Glutamatergic neuron (in vitro differentiated cells): Measurements from ENCODE around the gene HYDIN. TPM values are rescaled to one million over a fixed set of nuclear protein-coding genes. Genes with fewer than 3 reads are reported as not detected.
"Not testable (repeated sequence)": the region's sequence is repeated elsewhere in the genome, so short reads cannot be mapped to it uniquely, and the experiment has no call there.

Experiments used
- DNase-seq: peaks from one replicate; pipeline ENCODE4 v3.0.0; 2022
- H3K27ac Mint-ChIP-seq: one replicate; pipeline ENCODE4 v1.8.0; 2020; ENCODE audit warnings: mild to moderate bottlenecking, mixed read lengths, inconsistent platforms; ENCODE audit not compliant: unreplicated experiment
- H3K27me3 Mint-ChIP-seq: one replicate; pipeline ENCODE4 v1.8.0; 2020; ENCODE audit warnings: mild to moderate bottlenecking, moderate library complexity, mixed read lengths, inconsistent platforms; ENCODE audit not compliant: unreplicated experiment
- H3K36me3 Mint-ChIP-seq: one replicate; pipeline ENCODE4 v1.8.0; 2020; ENCODE audit warnings: mild to moderate bottlenecking, mixed read lengths, inconsistent platforms; ENCODE audit not compliant: unreplicated experiment
- H3K4me1 Mint-ChIP-seq: one replicate; pipeline ENCODE4 v1.8.0; 2020; ENCODE audit warnings: mild to moderate bottlenecking, low read depth, mixed read lengths, inconsistent platforms; ENCODE audit not compliant: unreplicated experiment
- H3K4me3 Mint-ChIP-seq: one replicate; pipeline ENCODE4 v1.8.0; 2020; ENCODE audit warnings: mild to moderate bottlenecking, mixed read lengths, inconsistent platforms; ENCODE audit not compliant: unreplicated experiment
- H3K9me3 Mint-ChIP-seq: one replicate; pipeline ENCODE4 v1.8.0; 2020; ENCODE audit warnings: mild to moderate bottlenecking, moderate library complexity, mixed read lengths, inconsistent platforms; ENCODE audit not compliant: unreplicated experiment
- total RNA-seq: library from RNA; stranded (reverse); fragmentation: NEBNext Ultra II Directional; extraction: Animal tissue kit (Norgen Biotek cat#: 25700); gene quantifications from one replicate; pipeline ENCODE4 v1.2.1, GENCODE V29; 2021; ENCODE audit not compliant: unreplicated experiment

The HYDIN gene
- total RNA-seq, 1 donor from 2014 or later: 7.0 TPM

DNA sequence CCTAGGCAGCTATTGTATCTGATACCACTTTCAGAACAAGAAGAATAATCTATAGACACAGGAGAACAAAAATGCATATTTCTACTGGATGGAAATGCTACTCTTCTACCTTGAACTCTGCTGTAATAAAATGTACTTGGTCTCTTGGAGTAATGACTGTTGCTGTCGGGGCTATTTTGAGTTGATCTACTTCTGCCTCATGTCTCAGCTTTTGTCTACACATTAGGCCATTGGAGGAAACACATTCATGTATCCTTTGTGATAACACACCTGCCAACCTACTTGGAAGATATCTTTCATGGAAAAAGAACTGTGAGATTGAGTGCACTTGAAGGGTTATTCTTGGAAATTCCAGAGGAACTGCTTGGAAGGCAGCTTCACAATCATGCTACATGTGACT is 159.9 kb downstream of the HYDIN start:
- not testable (repeated sequence) for DNase-seq, H3K27me3 Mint-ChIP-seq, H3K4me1 Mint-ChIP-seq, H3K27ac Mint-ChIP-seq, H3K36me3 Mint-ChIP-seq, H3K9me3 Mint-ChIP-seq, H3K4me3 Mint-ChIP-seq

- not testable (repeated sequence) for H3K27ac Mint-ChIP-seq, H3K4me1 Mint-ChIP-seq, H3K9me3 Mint-ChIP-seq, H3K27me3 Mint-ChIP-seq, H3K4me3 Mint-ChIP-seq, DNase-seq, H3K36me3 Mint-ChIP-seq
Observed at GRCh38 chr16:71069842-71070241, 160.7 kb downstream of the HYDIN start.

- peak overlapping the region; percentile 3 for H3K27ac Mint-ChIP-seq
- H3K4me1 Mint-ChIP-seq, DNase-seq, H3K27me3 Mint-ChIP-seq, H3K4me3 Mint-ChIP-seq, H3K36me3 Mint-ChIP-seq, H3K9me3 Mint-ChIP-seq: not testable (repeated sequence)
Observed at GRCh38 chr16:71053897-71054609, 176.5 kb downstream of the HYDIN start.

GRCh38 chr16:71050307-71050706 is 180.2 kb downstream of the HYDIN start:
- not testable (repeated sequence) for H3K27ac Mint-ChIP-seq

DNA sequence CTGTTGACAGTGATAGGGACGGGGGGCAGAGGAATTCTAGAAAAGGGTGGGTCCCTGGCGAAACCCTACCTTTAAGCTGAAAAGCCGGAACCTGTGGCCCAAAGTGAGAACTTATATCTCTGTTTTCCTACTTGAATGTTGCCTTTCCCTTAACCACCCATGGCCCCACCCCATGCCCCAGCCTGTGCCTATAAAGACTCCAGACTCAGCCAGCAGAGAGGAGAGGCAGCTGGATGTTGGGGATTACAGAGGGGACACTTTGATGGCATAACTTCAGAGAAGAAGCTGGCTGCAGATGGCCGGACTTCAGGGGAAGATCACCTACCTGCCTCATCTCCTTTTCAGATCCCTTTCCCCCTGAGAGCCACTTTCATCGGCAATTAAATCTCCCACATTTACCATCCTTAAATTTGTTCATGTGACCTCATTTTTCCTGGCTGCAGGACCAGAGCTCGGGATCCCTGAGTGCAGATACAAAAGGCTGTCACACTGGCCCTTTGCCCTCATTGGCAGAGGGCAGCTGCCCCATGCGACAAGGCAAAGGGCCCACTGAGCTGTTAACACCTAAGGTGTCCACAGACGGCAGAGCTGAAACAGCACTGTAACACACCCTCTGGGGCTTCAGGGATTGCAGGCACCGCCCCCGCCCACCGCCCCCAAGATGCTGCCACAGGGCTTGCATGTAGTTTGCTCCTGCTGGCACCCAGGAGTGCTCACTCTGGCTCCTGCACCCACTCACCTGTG is 191.0 kb downstream of the HYDIN start:
- H3K4me3 Mint-ChIP-seq, H3K27me3 Mint-ChIP-seq, H3K27ac Mint-ChIP-seq, DNase-seq, H3K9me3 Mint-ChIP-seq, H3K36me3 Mint-ChIP-seq, H3K4me1 Mint-ChIP-seq: not testable (repeated sequence)

More at GRCh38 chr16:71050307-71050706, 180.2 kb downstream of the HYDIN start:
- not testable (repeated sequence) for DNase-seq, H3K4me1 Mint-ChIP-seq, H3K36me3 Mint-ChIP-seq, H3K4me3 Mint-ChIP-seq, H3K27me3 Mint-ChIP-seq, H3K9me3 Mint-ChIP-seq

DNA sequence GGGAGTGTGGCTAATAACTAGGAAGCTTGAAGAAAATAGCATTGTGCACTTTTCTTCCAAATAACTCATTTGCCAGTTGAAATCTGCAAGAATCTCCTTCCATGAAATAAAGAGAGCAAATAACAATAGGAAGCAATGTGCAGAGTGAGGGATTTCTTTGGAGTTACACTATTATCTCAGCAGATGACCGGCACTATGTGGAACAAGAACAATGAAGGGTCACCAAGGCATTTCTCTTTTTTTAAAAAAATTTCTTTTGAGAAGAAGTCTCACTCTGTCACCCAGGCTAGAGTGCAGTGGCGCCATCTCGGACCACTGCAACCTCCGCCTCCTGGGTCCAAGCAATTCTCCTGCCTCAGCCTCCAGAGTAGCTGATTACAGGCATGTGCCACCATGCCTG is 192.1 kb downstream of the HYDIN start:
- not testable (repeated sequence) for H3K9me3 Mint-ChIP-seq, H3K4me1 Mint-ChIP-seq, DNase-seq

DNA sequence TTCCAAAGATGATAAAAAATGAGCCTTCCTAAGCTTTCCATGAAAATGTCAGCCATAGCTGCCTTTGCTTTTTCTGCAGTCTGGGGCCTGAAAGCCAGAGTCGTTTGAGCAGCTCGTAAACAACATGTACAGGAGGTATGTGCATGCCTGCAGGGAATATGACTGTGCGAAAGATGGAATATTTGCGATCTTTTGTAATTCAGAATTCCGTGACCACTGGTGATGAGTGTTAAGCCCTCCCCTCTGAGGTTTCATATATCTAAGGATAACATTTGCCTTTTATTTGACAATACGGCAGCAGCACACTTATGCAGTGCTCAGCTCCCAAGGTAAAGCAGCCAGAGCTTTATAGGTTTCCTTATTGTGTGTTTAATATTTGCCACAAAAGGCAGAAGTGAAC is 192.5 kb downstream of the HYDIN start:
- not testable (repeated sequence) for DNase-seq, H3K4me3 Mint-ChIP-seq, H3K9me3 Mint-ChIP-seq, H3K4me1 Mint-ChIP-seq, H3K36me3 Mint-ChIP-seq, H3K27me3 Mint-ChIP-seq, H3K27ac Mint-ChIP-seq

More for the DNA sequence above, 192.1 kb downstream of the HYDIN start:
- H3K27me3 Mint-ChIP-seq, H3K36me3 Mint-ChIP-seq, H3K27ac Mint-ChIP-seq, H3K4me3 Mint-ChIP-seq: not testable (repeated sequence)

- not testable (repeated sequence) for H3K4me3 Mint-ChIP-seq, DNase-seq, H3K9me3 Mint-ChIP-seq, H3K4me1 Mint-ChIP-seq, H3K27me3 Mint-ChIP-seq, H3K36me3 Mint-ChIP-seq, H3K27ac Mint-ChIP-seq
Observed at GRCh38 chr16:71028032-71028727, 202.3 kb downstream of the HYDIN start.

DNA sequence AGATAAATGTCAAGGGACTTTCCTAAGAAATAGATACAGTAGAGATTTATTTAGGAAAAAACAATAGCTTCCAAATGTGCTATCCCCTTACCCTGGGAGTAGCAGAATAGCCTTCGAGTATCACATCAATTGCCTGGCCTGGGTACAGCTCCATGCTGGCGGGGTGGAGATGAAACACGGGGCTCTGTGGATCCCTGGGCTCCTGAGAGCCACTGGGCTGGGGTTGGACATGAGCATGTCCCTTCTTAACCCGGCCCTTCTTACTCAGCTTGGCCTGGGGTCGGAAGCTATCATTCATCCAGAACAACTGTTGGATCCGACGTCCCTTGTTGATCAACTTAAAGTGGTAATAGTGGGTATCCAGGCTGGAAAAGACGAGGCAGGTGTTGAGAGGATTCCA is 203.0 kb downstream of the HYDIN start:
- not testable (repeated sequence) for H3K27me3 Mint-ChIP-seq, H3K36me3 Mint-ChIP-seq, H3K9me3 Mint-ChIP-seq, H3K4me1 Mint-ChIP-seq, H3K27ac Mint-ChIP-seq, H3K4me3 Mint-ChIP-seq, DNase-seq

GRCh38 chr16:71023851-71024439 is 206.6 kb downstream of the HYDIN start:
- H3K4me3 Mint-ChIP-seq, DNase-seq, H3K36me3 Mint-ChIP-seq, H3K27me3 Mint-ChIP-seq, H3K9me3 Mint-ChIP-seq, H3K4me1 Mint-ChIP-seq, H3K27ac Mint-ChIP-seq: not testable (repeated sequence)

DNA sequence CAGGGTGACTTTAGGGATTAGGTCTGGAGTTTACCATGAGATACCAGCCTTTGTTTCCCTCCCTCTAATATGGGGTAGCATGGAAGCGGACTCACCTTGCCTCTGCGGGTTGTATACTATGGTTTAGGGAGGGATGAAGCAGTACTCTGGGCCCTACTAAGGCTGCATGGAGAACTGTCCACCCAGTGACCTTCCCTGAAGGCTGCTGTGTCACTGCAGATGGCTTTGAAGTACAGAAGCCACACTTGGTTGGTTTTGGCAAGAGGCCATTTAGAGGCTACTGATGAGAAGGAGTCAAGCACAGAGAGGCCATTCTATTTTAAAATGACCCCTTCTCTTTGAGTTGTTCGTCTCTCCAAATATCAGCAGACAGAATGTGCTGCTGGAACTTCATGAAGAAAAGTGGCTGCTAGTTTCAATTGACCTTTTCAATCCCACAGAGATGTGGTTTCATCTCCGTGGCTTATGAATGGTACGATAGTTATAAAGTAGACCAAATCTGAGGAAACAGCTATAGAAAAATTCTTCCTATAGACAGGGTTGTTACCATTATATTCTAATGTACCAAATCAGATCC is 208.5 kb downstream of the HYDIN start:
- H3K36me3 Mint-ChIP-seq, H3K4me3 Mint-ChIP-seq, H3K9me3 Mint-ChIP-seq, H3K27ac Mint-ChIP-seq, H3K27me3 Mint-ChIP-seq, DNase-seq, H3K4me1 Mint-ChIP-seq: not testable (repeated sequence)
